Measurements from ENCODE around the gene ZNF593OS. TPM values are rescaled to one million over a fixed set of nuclear protein-coding genes. Genes with fewer than 3 reads are reported as not detected.

Gene ZNF593OS
- polyA plus RNA-seq, 1 donor: 1.4 TPM

DNA sequence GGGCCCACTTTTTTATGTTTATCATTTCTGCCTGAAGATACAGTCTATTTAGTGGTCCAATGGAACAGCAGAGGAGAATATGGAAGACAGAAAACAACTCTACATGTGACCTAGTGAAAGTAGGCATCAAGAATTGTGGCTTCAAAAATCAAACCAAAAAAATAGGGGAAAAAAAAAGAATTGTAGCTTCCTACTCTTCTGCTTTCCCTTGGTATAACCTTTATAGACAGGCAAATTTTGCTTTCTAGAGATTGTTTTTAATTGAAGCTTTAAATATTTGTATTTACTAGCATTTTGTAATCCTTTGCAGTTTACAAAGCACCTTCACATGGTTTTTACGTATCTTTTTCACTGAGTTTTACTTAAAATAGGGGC, 45.7 kb downstream of the ZNF593OS start:
- DNase-seq: no peak

DNA sequence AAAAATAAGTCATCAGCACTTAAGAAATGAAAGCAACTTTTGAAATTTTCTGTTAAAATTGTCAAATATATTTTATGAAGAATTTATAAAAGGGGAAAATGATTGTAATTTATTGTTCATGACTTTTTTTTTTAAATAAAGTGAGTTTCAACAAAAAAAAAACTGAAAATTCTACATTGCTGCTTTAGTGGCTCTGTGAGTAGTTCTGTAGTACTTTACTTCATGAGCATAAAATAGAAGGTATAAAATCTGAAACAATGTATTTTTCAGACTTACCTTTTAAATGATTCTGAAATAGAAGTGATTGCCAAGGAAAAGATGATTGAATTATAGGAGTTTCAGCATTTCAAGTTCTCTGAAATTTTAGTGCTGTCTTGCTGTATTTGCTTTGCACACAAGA, 46.2 kb downstream of the ZNF593OS start:
- DNase-seq: no peak

DNA sequence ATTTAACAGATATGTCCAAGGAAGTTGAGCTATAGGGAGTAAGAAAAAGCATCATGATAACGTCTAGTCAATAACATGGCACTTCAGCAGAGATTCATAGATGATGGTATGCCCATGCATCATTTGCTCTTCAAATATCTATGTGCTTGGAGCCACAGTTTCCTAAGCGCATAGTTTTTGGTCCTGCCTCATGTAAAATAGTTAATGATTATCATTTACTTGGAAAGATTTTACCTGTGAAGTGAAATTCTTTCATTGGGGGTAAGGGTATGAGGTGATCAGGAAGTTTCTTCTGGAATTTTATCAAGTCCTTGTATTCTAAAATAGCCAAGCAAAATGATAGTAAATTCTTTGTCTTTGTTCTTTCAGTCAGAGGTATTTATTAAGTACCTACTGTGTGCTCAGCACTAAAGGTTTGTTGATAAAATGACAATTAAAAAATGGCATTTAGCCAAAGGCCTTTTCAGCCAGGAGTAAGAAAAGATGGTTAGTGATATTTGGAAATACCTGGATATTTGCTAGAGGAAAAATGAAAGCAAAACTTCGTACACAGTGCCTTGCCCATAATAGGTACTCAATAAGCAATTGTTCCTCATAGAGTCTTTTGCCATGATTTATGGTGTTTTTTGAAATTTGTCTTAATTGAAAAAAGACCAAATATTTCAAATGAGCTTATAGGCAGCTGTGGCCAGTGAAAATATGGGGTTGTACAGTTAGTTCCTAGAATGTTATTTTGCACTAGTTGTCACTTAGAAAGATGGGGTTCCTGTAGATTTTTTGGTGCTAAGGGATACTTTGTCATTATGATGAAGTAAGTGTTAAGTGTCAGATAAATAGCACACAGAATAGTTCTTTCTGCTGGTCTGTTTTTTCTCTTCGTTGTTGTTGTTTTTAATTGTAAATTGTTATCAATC, 47.0 kb downstream of the ZNF593OS start:
- no peak for DNase-seq

DNA sequence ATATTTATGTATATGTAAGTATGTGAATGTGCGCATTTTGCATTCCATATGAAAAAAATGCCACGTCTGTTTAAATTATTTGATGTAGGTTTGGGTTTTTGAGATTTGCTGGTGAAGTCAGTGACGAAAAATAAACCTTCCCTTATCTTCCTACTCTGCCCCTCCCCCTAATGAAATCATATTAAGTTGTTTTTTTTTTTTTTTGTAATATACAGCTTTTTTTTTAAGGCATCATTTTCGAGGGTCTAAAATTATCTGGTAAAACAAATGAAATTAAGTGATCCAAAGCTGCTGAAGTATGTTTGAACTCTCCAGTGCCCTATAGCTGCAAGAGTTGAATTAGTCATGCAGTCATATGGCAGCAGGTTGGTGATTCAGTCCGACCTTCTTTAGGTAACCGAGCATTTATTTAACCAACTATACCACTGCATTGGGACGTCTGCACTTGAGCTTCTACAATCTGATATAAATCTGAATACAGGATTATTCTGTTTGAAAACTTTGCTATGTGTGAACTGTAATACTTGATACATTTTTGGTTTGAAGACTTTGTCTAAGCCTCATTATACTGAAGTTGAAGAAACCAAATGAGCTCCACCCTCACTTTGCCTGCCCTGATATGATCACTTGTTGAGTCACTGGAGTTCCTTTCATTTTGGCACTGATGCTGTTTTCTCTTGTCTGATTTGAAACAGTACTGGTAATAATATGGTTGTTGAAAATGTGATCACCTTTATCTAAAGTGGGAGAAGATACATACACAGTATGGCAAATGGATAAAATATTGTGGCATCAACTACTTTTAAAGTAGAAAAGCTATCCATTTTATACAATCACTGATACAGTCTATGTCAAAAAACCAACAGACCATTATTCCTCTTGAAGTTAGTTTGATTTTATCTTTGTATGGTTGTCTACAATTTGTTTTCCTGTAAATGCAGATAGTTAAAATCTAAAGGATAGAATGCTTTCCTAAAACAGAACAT, 48.4 kb downstream of the ZNF593OS start:
- no peak for DNase-seq

DNA sequence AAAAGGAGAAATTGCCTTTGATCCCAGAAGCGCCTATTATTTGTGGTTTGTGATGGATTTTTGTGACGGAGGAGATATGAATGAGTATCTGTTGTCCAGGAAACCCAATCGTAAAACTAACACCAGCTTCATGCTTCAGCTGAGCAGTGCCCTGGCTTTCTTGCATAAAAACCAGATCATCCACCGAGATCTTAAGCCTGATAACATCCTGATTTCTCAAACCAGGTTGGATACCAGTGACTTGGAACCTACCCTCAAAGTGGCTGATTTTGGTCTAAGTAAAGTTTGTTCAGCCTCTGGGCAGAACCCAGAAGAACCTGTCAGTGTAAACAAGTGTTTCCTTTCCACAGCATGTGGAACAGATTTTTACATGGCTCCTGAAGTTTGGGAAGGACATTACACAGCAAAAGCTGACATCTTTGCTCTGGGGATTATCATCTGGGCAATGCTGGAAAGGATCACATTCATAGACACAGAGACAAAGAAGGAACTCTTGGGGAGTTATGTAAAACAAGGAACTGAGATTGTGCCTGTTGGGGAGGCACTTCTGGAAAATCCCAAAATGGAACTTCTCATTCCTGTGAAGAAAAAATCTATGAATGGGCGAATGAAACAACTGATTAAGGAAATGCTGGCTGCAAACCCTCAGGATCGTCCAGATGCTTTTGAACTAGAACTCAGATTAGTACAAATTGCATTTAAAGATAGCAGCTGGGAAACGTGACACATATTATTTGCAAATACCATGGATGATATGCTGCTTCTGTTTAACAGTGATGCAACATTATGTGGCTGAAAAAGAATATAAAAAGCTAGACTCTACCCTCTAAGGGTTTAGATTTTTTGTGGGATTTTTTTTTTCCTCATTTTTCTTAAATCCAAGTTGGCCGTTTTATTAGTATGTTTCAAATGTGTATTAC, 49.5 kb downstream of the ZNF593OS start:
- no peak for DNase-seq

DNA sequence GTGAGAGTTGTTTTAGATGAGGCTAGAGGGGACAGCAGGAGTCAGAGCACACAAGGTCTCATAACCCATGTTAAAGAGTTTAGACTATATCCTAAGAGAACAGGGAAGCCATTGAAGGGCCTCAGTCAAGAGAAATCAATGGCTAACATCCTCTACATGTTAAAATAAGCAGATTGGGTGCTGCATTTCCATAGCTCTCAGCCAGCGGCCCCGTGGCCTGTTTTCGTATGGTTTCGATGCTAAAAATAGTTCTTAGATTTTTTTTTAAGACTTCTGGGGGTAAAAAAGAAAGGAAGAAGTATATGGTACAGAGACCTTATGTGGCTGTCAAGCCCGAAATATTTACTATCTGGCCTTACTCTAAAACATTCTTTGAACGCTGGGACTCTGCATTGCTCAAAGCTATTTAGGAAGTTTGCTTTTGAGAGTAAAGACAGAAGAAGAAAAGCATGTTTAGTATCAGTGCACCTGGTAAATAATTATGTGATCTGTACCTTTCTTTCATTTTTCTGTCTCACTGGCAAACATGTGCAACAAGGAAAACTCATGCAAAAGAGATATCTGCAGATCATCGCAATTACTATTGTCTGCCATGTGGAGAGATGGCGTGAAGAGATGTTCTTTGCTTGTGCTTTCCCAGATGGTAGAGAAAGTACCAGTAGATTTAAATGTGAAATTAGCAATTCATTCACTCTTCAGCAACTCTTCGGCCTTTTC, 51.6 kb downstream of the ZNF593OS start:
- DNase-seq: no peak

Other genes with a start within 250 kb of the ZNF593OS start
- 18.2 TPM for gene PAFAH2, start 173.8 kb downstream of the ZNF593OS start, polyA plus RNA-seq (ENCODE audit: insufficient read length)
- gene EXTL1, start 150.1 kb downstream of the ZNF593OS start, polyA plus RNA-seq (ENCODE audit: insufficient read length): 1.8 TPM
- gene SLC30A2, start 125.7 kb downstream of the ZNF593OS start, polyA plus RNA-seq (ENCODE audit: insufficient read length): 5.4 TPM
- gene TRIM63, start 104.2 kb downstream of the ZNF593OS start, polyA plus RNA-seq (ENCODE audit: insufficient read length): 1.2 TPM
- 20.1 TPM for gene PDIK1L, start 60.0 kb downstream of the ZNF593OS start, polyA plus RNA-seq (ENCODE audit: insufficient read length)
- gene FAM110D, start 12.8 kb downstream of the ZNF593OS start, polyA plus RNA-seq (ENCODE audit: insufficient read length): 0.63 TPM
- gene C1orf232, start 2.9 kb downstream of the ZNF593OS start, polyA plus RNA-seq (ENCODE audit: insufficient read length): not detected
- 11.7 TPM for gene ZNF593, start 1.9 kb downstream of the ZNF593OS start, polyA plus RNA-seq (ENCODE audit: insufficient read length)
- gene CNKSR1, start 5.7 kb upstream of the ZNF593OS start, polyA plus RNA-seq (ENCODE audit: insufficient read length): 15.4 TPM
- 0.18 TPM for gene CATSPER4, start 18.8 kb upstream of the ZNF593OS start, polyA plus RNA-seq (ENCODE audit: insufficient read length)
- 24.9 TPM for gene CEP85, start 62.4 kb upstream of the ZNF593OS start, polyA plus RNA-seq (ENCODE audit: insufficient read length)
- gene SH3BGRL3, start 108.3 kb upstream of the ZNF593OS start, polyA plus RNA-seq (ENCODE audit: insufficient read length): 87.2 TPM
- gene UBXN11, start 134.8 kb upstream of the ZNF593OS start, polyA plus RNA-seq (ENCODE audit: insufficient read length): 43.2 TPM
- gene CD52, start 146.1 kb upstream of the ZNF593OS start, polyA plus RNA-seq (ENCODE audit: insufficient read length): 5.6 TPM
- gene CRYBG2, start 182.3 kb upstream of the ZNF593OS start, polyA plus RNA-seq (ENCODE audit: insufficient read length): 0.65 TPM
- gene ZNF683, start 200.9 kb upstream of the ZNF593OS start, polyA plus RNA-seq (ENCODE audit: insufficient read length): not detected
- gene LIN28A, start 239.0 kb upstream of the ZNF593OS start, polyA plus RNA-seq (ENCODE audit: insufficient read length): 0.15 TPM

Measured in left kidney (tissue), 2 donors.